BJ (cell line): ENCODE data around the gene SLC25A33. TPM values are rescaled to one million over a fixed set of nuclear protein-coding genes. Genes with fewer than 3 reads are reported as not detected.

Source experiments
- CTCF ChIA-PET: fragments of 350-600 bp; formaldehyde crosslinking; extraction: SDS; loops from one replicate; lab custom pipeline; 2021; ENCODE audit warnings: antibody characterized with exemption, inconsistent platforms; lab: Yijun Ruan, JAX
- POLR2A ChIA-PET: fragments of 300-600 bp; sonication (Branson Sonifier 250); formaldehyde crosslinking; extraction: SDS; loops from one replicate; lab custom pipeline; 2021; ENCODE audit warnings: antibody characterized with exemption; lab: Charles Lee
- DNase-seq: peaks from one replicate; pipeline ENCODE4 v3.0.0-alpha.2; 2011; ENCODE audit warnings: low read depth
- H3K27me3 ChIP-seq: 2 replicates; pipeline ENCODE4 v1.6.0; 2011; ENCODE audit warnings: low read length; ENCODE audit not compliant: control insufficient read depth, insufficient read depth
- H3K36me3 ChIP-seq: 2 replicates; pipeline ENCODE4 v1.5.1; 2011; ENCODE audit warnings: low read length; ENCODE audit not compliant: control insufficient read depth, insufficient read depth
- H3K4me3 ChIP-seq: 2 replicates; pipeline ENCODE4 v1.5.1; 2011; ENCODE audit warnings: low read depth, mild to moderate bottlenecking, control low read depth, low read length
- CTCF ChIP-seq: IDR thresholded peaks from 2 replicates; pipeline ENCODE4 v1.5.1; 2011; ENCODE audit warnings: low read depth, mild to moderate bottlenecking, control low read depth, inconsistent platforms, low read length, moderate library complexity; ENCODE audit not compliant: insufficient read depth
- polyA plus RNA-seq: library from polyadenylated mRNA; depleted of rRNA; stranded (reverse); fragments of >200 nt; gene quantifications from 2 replicates; pipeline ENCODE4 v1.2.3, GENCODE V29; 2011

The SLC25A33 gene
- polyA plus RNA-seq, 1 experiment = 2.7 TPM

GRCh38 chr1:9596415-9597123 lies 57.3 kb downstream of the SLC25A33 start:
- H3K27me3 ChIP-seq = no peaks in the 10 kb centered on the region
- DNase-seq = no peak
- H3K4me3 ChIP-seq = no peak overlapping the region
- ChIA-PET CTCF (interaction anchor here (0.5 to 1.9 kb wide), 5 partner anchors 8 to 190 kb away, joined by 3 read pairs; no protein-coding TSS in a partner anchor), POLR2A (no interaction called here)
- no peak for TF ChIP-seq CTCF
- peaks cover 11% of the 10 kb centered on the region for H3K36me3 ChIP-seq

- TF ChIP-seq CTCF = no peak
- Histone ChIP-seq H3K36me3 (peaks cover 18% of the 10 kb centered on the region), H3K4me3 (no peak overlapping the region), H3K27me3 (no peaks in the 10 kb centered on the region)
- CTCF ChIA-PET = interaction anchor here (0.7 to 1.9 kb wide), 4 partner anchors 8 to 18 kb away, joined by 3 to 5 read pairs (median 3); no protein-coding TSS in a partner anchor
- POLR2A ChIA-PET = no interaction called here
- no peak for DNase-seq
Measured at GRCh38 chr1:9597361-9598315, 58.4 kb downstream of the SLC25A33 start.

- no peak for TF ChIP-seq CTCF
- H3K4me3 ChIP-seq = no peak overlapping the region
- no peak for DNase-seq
- ChIA-PET CTCF (interaction anchor here (0.6 to 1.7 kb wide), 3 partner anchors 9 to 28 kb away, joined by 3 to 5 read pairs (median 3); no protein-coding TSS in a partner anchor), POLR2A (no interaction called here)
- no peaks in the 10 kb centered on the region for H3K27me3 ChIP-seq
- H3K36me3 ChIP-seq = peaks cover 20% of the 10 kb centered on the region
Measured at GRCh38 chr1:9598316-9598700, 59.0 kb downstream of the SLC25A33 start.

GRCh38 chr1:9599741-9600140 lies 60.5 kb downstream of the SLC25A33 start:
- CTCF ChIA-PET = interaction anchor here (1.0 to 1.4 kb wide), 2 partner anchors 10 to 11 kb away, joined by 3 read pairs; no protein-coding TSS in a partner anchor
- no peak for DNase-seq
- POLR2A ChIA-PET = no interaction called here

More at GRCh38 chr1:9599741-9600140, 60.5 kb downstream of the SLC25A33 start:
- no peak for TF ChIP-seq CTCF
- Histone ChIP-seq H3K4me3 (no peak overlapping the region), H3K36me3 (peaks cover 21% of the 10 kb centered on the region), H3K27me3 (no peaks in the 10 kb centered on the region)
